T1000 (cell line): Measurements from ENCODE around the gene SLC7A7.
A peak's percentile ranks its signal among the peaks of the same experiment; 100 is the strongest.
"Not testable (repeated sequence)": the region's sequence is repeated elsewhere in the genome, so short reads cannot be mapped to it uniquely, and the experiment has no call there.

Experiments used
- DNase-seq: peaks from one replicate; lab custom pipeline; 2025; ENCODE audit warnings: mixed read lengths; lab: John Stamatoyannopoulos, UW

Gene SLC7A7

DNA sequence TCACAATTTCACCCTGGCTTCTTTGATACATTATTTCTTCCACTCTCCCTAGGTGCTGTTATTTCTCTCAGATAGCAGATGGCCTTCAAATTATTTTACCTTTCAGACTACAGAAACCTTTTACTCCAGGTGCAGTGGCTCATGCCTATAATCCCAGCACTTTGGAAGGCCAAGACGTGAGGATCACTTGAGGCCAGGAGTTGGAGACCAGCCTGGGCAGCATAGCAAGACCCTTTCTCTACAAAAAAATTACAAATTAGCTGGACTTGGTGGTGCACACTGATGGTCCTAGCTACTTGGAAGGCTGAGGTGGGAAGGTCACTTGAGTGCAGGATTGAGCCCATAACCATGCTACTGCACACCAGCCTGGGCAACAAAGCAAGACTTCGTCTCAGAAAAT is 23.1 kb downstream of the SLC7A7 start:
- DNase-seq: no peak

DNA sequence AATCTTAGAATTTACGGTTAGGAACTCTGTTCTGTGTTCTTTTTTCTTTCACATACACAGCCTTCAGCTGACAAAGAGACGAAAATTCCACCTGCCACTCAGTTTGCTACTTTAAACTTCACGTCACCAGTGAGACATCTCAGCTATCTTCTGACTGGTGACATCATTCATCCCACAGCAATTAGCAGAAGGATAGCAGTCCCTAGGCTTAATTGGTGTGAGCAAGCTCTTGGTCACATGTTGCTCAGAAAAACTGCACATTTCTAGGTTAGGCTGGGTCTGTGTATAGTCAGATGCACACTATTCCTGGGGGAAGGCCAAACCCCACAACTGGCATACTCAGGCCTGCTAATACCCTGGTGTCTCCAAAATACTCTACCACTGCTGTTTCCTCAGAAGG is 23.9 kb downstream of the SLC7A7 start:
- peak; percentile 25 for DNase-seq

DNA sequence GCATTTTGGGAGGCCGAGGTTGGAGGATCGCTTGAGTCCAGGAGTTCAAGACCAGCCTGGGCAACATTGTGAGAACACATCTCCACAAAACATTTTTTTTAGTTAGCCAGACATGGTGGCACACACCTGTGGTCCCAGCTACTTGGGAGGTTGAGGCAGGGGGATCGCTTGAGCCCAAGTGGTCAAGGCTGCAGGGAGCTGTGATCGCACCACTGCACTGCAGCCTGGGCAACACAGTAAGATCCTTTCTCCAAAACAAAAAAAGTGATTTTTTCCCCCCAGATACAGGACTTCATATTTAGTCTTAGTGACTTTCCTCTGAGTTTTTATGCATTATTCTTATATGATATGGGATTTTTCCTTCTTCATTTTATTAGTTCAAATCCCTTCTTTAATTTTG is 28.6 kb downstream of the SLC7A7 start:
- DNase-seq: no peak

DNA sequence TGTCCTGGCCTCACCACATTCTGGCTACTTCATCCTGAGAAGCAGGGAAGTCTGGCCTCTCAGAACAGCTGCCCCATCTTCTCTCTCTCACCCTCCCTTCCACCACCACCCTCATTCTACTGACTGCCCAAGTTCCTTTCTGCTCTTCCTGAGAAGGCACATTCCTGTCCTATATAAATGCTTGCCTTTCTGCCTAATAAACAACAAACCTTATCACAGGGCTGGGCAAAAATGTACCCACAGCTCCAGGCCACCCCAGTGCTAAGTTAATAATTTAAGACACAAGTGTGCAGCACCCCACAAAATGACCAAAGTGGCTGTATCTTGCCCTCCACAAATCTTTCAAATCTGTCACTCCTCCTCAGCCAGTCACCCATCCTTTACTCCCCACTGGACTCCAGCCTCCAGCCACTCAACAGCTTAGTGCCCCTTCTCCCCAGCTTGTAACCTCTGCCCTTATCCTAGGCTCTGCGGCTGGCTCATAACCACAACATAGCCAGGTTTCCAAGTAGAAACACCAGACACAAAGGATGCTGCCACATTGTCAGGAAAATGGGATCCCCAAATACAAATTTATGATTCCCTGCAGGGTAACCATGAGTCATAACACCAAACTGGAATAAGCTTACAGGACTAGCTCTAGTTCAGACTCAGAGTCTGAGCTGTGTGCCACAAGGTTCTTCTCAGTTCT is 33.8 kb downstream of the SLC7A7 start:
- DNase-seq: peak; percentile 8

DNA sequence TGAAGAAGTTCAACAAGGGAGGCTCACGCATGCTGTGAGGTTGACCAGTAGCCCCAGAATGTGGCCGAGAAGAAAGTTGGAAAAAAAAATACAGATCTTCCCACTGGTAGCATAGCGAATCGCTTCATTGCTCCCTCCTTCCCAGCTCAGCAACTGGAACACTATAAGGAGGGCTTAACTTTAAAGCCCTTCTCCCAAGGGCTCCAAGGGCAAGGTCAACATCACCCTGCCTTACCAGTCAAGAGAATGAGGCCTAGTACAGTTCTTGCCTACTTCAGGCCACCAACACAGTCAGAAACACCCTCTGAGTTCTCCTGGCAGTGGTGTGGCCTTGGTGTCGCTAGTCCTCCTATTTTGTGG is 34.3 kb downstream of the SLC7A7 start:
- DNase-seq: no peak

DNA sequence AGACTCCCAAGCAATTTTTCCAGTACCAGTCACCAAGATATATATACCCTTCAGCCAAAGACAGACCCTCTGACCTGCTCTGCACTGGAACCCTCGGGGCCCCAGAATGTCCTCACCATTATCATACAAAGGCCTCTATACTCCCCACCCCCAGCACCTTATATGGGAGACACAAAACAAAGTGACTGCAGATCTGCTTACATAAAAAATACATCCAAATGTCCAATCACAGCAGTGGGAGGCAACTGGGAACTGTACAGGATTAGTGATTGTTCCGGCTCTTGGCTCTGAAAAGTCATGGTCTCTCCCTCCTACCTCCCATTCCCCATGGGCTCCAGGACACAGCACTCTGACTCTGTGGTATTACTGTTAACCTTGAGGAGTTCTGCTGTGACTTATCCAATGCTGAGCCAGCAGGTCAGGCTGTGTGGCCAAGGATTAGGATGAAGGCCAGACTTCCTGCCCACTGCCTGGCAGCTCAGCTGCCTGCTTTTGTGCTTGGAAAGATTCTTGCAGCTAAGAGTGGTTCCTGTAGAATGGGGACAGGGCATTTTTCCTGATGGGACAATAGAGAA is 35.0 kb downstream of the SLC7A7 start:
- no peak for DNase-seq

DNA sequence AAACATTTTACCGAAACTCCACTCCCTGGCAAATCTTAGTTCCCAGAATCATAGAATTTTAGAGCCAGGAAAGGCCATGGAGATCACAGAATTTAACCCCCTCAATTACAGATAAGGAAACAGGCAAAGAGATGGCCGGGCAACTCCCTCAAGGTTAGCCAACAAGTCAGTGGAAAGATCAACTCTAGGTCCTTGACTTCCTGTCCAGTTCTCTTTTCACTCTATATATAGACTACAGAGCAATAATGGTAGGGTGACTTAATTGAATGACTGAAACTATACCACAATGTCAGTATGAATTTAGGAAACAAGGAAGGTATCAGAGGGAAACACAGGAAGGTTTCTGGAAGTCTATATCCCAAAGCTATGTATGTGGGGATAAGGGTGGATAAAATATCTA is 37.2 kb downstream of the SLC7A7 start:
- no peak for DNase-seq

DNA sequence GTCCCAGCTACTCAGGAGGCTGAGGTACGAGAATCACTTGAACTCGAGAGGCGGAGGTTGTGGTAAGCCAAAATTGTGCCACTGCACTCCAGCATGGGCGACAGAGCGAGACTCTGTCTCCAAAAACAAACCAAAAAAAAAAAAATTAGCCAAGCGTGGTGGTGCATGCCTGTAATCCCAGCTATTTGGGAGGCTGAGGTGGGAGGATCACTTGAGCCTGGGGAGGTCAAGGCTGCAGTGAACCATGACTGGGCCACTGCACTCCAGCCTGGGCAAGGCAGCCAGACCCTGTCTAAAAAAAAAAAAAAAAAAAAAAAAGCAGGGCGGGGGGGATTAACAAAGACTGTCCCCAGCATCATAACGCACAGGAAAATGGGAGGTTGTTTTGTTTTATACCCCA is 38.4 kb downstream of the SLC7A7 start:
- DNase-seq: not testable (repeated sequence)

DNA sequence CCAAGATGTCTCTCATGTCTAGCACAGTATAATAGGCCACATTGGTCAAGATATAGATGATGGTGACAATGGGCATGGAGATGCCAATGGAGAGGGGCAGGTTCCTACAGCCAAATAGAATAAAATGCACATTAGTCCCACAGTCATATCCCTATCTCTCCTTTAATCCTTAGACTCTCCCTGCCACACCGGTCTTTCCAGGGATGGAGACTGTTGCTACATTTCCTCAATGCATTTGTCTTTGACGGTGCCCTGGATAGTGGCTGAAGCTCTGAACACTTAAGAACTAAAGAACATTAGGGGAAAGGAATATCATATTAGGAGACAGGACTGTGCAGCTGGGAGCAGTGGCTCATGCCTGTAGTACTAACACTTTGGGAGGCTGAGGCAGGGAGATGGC is 39.0 kb downstream of the SLC7A7 start:
- DNase-seq: no peak

DNA sequence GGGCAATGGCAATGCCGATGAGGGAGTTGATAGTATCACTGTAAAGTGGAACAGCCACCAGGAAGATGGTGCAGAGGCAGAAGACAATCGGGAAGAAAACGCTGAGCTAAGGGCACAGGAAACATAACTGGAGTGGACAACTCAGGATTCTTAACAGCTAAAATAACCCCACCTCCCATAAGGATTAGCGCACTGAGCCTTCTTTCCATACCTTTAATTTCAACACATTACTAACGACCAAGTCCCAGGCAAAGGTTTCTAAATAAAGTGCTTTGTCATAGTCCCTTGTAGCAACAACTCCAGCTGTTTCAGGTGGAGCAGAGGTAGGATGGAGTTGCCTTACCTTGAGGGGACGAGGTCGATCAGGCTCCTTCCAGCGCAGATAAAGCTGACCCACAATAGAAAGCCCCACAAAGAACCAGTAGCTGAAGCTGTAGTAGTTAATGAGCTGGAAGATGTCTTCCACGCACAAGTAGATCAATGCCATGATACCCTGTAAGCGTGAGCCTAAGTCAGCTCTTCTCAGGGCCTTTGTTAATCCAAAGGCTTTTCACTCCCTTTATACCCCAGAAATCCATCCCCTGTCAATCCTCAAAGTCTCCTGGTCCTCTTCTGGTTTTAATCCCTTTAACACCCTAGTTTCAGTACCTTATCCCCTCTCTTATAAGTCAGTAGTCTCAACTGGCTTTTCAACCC is 41.1 kb downstream of the SLC7A7 start:
- DNase-seq: no peak

DNA sequence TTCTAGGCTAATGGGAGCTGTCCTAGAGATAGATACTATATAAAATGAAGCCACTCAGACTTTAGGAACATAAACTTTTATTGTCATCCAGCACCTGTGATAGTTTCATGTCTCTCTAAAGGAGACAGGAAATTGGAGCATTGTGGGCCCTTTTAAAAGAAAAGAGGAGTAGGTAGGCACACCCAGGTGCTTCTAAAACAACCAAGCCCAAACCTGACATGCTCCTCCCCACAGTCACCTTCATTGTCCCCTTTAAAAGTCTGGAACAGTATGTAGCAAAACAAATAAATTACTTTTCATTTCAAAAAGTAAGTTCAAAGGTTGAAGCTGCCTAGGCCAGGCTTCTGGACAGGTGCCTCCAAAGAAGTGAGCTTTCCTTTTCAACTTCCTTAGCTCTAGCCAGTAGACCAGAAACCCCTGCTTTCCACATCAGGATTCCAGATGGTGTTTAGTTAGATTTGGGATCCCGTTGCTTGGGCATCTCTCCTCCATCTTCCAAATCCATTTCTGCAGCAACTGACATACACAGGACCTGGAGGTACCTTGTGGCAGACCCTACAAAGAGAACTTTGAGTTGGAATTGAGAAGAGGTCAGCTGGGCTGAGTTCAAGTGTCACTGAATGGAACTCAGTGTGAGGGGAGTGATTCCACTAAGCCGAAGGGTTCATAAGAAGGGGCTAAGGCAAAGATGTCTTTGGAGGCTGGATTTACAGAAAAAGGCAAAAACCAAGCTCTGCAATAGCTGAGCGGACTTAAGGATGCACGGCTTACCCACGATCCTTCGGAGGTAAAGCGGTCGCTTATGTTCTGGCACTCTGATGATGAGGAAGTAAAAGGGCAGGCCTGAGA is 41.8 kb downstream of the SLC7A7 start:
- DNase-seq: no peak

DNA sequence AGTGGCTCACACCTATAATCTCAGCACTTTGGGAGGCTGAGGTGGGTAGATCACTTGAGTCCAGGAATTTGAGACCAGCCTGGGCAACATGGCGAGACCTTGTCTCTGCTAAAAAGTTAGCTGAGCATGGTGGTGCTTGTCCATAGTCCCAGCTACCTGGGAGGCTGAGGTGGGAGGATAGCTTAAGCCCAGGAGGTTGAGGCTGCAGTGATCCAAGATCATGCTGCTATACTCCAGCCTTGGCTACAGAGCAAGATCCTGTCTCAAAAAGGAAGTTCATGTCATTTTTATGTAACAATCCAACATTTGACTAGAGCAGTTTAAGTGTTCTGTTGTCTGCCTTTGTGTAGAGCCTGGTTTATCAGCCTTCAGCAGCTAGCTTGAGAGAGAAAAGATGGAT is 42.5 kb downstream of the SLC7A7 start:
- DNase-seq: no peak

DNA sequence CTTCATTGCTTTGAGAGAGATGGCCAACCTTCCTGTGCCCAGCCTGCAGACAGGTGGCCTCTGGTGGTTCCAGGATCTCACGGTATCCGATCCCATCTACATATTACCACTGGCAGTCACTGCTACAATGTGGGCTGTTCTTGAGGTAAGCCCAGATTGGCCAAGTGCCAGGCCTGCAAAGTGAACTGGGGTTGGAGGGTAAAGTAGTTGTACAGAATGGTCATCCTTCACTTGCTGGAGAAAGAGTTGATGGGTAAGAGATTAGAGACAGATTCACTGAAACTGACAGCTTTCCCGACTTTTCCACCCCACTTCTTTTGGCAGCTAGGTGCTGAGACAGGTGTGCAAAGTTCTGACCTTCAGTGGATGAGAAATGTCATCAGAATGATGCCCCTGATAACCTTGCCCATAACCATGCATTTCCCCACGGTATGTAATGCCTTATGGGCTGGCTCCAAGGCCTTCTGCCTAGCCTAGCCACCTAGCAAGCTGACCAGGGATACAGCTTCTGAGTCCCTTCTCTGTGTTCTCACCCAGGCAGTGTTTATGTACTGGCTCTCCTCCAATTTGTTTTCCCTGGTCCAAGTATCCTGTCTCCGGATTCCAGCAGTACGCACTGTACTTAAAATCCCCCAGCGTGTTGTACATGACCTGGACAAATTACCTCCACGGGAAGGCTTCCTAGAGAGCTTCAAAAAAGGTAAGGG is 44.6 kb downstream of the SLC7A7 start:
- DNase-seq: no peak

DNA sequence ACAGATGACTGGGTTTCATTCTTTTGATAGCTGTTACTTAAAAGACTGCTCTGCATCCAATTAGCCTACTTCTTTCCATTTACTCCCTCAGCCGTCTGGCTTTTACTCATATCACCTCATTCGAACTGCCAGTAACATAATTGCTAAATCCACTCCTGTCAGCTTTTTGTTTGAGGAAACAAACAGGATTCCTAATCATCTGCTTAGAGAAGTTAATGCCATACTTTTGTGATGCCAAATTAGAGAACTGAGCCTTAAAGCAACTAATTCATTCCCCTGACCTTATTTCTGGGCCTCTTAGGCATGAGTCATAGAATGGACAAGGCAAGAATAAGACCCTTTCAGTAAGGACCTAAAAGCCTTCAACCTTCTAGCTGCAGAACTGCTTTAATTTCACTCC is 45.9 kb downstream of the SLC7A7 start:
- DNase-seq: no peak

DNA sequence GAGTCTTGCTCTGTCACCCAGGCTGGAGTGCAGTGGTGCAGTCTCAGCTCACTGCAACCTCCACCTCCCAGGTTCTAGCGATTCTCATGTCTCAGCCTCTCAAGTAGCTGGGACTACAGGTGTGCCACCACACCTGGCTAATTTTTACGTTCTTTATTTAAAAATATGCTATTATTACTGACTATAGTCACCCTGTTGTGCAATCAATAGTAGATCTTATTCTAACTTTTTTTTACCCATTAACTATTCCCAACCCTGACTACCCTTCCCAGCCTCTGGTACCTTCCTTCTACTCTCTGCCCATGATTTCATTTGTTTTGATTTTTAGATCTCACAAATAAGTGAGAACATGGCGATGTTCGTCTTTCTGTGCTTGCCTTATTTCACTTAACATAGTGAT is 46.3 kb downstream of the SLC7A7 start:
- no peak for DNase-seq

DNA sequence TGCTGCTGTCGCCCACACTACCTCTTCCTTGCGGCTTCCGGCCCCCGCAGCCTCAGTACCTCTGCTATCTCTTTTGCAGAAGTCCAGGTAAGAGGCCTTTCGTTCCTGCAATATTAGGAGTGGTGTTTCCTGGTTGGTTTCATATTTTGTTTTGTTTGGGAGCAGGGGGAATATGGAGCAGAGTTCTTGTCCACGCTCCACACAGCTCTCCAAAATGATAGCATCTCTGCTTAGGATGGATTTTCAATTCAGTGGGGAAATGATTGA is 48.0 kb downstream of the SLC7A7 start:
- no peak for DNase-seq

DNA sequence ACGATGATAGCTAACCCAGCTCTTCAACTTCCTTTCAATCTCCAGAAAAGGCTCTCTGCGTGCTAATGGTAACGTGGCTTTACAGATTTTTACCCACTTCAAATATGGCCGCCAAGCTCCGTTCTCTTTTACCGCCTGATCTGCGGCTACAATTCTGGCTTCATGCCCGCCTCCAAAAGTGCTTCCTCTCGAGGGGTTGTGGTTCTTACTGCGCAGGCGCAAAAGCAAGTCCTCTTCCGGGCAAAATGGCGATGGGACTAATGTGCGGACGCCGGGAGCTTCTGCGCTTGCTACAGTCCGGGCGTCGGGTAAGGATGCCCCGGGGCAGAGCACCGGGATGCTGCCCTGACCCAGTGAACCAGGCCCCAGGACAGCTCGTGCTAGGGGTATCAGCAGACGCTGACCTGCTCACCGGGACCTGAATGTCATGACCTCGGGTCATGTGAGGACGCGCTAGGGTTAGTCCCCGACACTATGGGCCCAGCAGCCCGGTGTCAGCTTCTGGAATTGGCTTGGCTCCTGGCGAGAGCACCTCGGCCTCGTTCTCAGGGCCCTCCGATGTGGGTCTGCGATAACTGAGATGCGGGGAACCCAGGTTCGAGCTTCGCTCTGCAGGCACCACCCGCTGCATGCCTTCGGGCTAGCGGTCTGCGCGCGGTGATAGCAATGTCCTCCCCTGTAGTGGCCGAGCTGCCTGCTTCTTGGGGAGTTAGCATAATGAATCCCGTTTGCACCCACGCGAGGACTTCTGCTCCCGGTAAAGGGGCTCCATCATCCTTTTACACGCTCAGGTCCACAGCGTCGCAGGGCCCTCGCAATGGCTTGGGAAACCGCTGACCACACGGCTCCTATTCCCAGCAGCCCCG is 48.5 kb downstream of the SLC7A7 start, which contains the start of gene OXA1L:
OXA1L (plus strand) TSS at position 232 of the 866 bp plus-strand sequence; CDS start at position 246, 14 bp downstream.
- DNase-seq: peak; percentile 93

DNA sequence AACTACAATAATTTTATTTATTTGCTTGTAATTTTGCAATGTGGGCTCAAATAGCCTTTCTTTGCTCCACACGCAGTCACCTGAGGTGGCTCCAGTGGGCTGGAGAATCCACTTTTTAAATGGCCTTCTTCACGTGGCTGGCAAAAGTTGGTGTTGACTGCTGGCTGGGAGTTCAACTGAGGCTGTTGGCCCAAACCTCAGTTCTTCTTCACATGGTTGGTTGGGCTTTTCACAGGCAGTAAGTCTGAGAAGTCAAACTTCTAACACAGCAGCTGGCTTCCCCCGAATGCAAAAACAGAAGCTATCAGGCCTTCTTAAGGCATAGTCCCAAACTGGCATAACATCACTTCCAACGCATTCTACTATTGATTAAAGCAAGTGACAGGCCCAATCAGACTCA is 50.9 kb downstream of the SLC7A7 start:
- no peak for DNase-seq

DNA sequence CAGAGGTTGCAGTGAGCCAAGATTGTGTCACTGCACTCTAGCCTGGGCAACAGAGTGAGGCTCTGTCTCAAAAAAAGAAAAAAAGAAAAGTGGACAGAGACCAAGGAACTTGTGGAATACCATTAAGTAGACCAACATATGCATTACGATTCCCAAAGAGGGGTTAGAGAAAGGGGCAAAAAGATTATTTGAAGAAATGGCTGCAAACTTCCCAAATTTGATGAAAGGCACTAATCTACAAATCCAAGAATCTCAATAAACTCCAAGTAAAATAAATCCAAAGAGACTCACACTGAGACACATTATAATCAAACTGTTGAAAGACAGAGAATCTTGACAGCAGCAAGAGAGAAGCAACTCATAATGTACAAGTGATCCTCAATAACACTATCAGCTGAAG is 53.5 kb downstream of the SLC7A7 start:
- DNase-seq: no peak

DNA sequence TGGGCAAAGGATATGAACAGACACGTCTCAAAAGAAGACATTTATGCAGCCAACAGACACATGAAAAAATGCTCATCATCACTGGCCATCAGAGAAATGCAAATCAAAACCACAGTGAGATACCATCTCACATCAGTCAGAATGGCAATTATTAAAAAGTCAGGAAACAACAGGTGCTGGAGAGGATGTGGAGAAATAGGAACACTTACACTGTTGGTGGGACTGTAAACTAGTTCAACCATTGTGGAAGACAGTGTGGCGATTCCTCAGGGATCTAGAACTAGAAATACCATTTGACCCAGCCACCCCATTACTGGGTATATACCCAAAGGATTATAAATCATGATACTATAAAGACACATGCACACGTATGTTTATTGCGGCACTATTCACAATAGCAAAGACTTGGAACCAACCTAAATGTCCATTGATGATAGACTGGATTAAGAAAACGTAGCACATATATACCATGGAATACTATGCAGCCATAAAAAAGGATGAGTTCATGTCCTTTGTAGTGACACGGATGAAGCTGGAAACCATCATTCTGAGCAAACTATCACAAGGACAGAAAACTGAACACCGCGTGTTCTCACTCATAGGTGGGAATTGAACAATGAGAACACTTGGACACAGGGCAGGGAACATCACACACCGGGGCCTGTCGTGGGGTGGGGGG is 57.1 kb downstream of the SLC7A7 start:
- DNase-seq: not testable (repeated sequence)

DNA sequence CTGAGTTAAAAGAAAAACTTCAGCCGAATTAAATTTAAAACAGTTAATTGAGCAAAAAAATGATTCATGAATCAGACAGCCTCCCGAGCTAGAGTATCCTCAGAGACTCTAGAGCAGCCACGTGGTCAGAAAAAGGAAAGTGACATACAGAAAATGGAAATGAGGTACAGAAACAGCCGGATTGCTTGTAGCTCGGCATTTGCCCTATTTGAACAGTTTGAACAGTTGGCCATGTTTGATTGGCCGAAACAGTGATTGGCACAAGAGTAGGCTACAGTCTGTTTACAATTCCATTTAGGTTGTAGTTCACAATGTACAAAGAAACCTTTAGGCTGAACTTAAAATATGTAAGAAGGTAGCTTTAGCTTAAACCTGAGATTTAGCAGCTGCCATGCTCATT is 61.6 kb downstream of the SLC7A7 start:
- no peak for DNase-seq
